Suppressor macrophage (primary cell): ENCODE data around the gene H1-8.

Experiments
- DNase-seq, 4 experiments: peaks; one replicate each; pipeline ENCODE4 v3.0.0-alpha.2; 2020 to 2022

Gene H1-8

DNA sequence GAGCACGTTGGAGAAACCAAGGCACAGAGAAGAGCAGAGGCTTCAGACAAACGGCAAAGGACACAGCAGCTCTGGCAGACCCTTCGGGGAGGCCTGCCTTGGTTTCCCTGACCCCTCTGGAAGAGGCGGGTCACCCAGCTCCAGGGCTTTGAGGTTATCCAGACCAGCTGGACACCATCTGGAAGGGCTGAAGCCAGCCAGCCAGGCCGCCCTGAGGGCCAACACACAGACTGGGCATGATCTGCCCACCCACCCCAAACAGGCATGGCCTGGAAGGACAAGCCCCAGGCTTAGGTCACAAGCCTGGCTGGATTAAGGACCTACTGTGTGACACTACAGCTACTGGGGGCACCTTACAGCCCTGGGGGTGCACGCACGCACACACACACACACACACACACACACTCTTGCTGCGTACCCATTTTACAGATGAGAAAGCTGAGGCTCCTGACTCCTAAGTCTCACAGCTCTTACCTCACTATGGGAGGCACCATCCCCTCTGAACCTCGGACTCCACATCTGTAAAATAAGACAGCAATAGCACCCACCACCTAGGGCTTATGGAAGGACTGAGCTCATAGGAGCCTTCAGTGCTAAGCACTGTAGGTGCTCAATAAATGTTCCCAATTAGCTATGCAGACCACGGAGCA is 52.7 kb downstream of the H1-8 start:
- no peak for DNase-seq

DNA sequence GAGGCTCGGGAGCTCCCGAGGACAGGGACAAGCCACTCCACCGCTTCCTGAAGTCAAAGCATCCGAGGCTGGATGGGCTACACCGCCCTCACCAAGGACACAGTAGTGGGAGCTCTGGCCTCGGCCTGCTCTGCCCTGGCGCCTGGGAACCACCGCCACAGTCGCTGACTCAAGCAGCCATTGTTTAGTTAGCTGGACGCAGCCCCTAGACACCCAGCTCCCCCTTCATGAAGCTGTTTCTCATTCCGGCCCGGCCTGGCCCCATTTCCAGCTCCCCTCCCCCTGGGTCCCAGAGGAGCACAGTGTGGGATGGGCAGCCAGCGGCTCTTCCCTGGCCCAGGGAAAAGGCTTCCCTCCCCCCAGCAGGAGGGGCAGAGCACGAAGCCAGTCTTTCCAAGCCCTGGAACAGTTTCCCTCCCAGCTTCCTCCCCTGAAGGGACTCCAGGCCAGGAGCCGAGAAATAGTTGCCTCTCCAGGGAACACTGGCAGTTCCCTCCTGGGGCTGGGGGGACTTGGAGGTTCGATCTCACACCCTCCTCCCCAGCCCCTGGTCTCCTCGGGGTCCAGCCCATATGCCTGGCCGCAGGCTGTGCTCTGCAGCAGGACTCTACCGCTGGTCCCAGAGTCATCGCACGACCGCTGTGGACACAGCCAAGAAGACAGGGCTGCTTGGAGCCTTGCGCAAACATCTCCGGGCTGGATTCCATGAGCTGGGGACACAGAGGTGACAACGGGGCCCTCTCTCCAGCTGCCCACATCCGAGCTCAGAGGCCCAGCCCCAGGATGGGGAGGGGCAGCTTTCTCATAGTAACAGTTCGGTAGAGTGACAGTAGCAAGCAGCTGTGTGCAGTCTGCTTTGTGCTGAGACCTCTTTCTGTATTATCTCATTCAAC is 53.5 kb downstream of the H1-8 start:
- peak; percentile 68 to 89 (median 79) for DNase-seq

DNA sequence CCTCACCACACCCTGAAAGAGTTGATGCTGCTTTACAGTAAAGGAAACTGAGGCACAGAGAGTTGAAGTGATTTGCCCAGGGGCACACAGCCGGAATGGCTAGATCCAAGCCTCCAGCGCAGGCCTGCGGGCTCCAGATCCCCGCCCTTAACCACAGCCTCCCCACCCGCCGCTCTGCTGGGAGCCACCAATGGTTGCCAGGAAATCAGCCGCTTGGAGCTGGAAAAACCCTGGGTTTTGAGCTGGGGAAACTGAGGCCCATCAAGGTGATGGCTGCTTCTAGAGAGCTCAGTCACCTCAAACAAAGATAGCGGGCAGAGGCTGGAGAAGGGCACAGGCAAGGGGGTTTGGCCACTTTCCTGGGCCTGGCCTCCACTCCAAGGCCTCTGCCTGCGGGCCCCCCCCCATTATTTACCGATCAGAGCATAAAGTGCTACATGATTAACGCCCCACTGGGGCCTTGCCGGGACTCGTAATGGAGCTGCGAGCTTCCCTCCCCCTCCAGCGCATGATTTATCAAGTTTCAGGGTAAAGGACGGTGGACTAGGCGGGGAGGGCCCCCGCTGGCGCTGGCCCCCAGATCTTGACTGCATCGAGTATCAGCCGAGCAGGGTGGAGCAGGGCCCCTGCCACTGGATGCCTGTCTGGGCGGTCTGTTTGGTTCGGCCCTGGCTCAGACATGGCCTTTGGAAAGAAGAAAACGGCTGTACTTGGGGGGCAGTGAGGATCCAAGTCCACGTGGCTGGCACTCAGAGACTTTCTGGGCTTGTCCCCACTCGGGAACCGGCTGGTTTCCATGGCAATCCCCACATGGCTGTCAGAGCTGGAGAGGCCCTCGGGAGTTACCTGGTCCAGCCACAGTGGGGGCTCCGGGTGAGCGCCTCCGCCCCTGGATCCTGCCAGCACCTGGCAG is 54.4 kb downstream of the H1-8 start:
- peak in 2 of 4 experiments; percentile 49 to 65 for DNase-seq

DNA sequence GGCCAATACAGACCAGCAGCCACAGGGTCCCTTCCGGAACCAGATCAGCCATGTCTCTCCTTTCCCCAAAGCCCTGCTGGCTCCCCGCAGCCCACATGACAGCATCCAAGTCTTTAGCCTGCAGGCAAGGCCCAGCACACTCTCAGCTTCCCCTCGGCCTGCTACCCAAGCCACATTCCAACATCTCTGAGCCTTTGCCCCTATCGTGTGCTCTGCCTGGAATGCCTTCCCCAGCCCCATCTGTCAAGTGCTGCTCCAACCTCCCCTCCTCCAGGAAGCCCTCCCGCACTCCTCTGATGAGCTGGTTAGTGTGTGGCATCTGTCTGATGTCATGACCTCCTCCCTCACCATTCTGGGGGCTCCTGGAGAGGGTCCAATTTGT is 55.0 kb downstream of the H1-8 start:
- peak in 1 of 4 experiments; percentile 24 for DNase-seq

DNA sequence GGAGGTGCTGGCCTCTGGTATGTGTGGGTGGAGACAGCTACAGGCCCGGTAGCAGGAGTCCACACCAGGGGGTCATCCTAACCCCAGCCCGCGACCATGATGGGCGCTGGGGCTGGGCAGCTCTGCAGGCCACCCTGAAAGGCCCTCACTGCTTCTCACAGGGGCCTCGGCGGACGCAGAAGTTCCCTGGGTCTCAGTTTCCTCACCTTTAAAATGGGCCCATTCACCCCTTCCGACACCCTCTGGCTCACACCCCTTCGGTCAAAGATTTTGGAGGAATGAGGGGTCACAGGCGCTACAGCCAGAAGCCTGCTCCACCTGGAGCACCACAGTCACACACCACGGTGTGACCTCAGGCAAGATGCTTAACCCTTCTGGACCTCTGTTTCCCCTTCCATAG is 55.5 kb downstream of the H1-8 start:
- no peak for DNase-seq

DNA sequence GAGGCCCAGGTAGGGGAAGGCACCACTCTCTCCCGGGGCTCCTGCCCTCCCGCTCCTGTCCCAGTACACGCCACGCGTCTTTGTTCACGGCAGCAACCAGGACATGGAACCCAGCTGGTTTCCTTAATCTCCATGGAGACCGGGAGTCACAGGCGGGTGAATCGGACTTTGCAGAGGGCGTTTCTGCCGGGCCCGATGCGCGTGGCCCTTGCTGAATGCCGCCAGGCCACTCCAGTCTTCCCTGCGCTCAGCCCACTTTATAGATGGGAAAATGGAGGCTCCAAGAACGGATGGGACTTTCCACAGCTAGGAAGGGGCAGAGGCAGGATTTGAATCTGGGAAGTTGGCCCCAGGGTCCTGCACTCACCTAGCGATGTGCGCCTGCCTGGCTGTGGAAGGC is 56.1 kb downstream of the H1-8 start:
- no peak for DNase-seq

DNA sequence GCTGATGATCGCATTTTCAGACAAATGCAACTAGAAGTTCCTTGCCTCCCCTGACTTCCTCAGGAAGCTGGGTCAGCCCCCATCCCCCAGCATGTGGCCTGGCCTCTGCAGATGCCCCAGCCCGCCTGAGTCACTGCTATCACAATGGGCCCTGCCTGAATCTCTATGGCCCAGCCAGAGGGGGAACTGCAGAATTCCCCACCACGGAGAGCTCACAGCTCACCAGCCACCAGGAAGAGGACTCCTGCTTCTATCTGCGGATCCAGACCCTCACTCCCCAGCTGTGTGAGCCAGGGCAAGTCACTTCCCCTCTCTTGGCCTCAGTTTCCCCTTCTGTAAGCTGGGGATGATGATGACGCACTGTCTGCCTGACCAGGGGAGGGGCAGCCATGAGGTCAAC is 56.6 kb downstream of the H1-8 start:
- DNase-seq = peak; percentile 94 to 98 (median 97)

DNA sequence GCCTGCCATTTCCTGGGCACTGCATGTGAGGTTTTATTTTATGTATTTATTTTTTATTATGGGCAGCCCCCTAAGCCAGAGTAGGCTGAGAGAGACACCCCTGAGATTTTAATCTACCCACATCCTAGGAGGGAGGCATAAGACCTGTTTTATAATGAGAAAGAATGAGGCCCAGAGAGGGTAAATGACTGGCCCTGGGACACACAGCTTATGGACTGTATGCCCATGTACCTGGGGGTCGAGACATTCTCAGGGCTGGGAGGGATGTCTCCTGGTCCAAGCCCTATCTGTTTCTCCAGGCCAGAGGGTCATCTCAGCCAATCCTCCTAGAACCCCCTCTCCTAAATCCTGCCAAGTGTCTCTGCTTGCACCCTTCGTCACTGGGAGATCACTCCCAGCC is 57.4 kb downstream of the H1-8 start:
- DNase-seq = no peak
